GM18499 (cell line): ENCODE results near the gene FAM3D.

Source experiments
- ATAC-seq: cut with Tn5 transposase; IDR thresholded peaks from one replicate; pipeline ENCODE4 v1.9.1; 2021; ENCODE audit warnings: moderate number of reproducible peaks; ENCODE audit not compliant: insufficient read depth, unreplicated experiment

The FAM3D gene

GRCh38 chr3:58629629-58630028 is 36.9 kb downstream of the FAM3D start:
- ATAC-seq = no peak

GRCh38 chr3:58628823-58629562 is 37.6 kb downstream of the FAM3D start:
- no peak for ATAC-seq

- no peak for ATAC-seq
Measured at GRCh38 chr3:58627941-58628340, 38.6 kb downstream of the FAM3D start.

GRCh38 chr3:58627570-58627885 is 39.0 kb downstream of the FAM3D start:
- no peak for ATAC-seq

- ATAC-seq = no peak
Measured at GRCh38 chr3:58626841-58627569, 39.6 kb downstream of the FAM3D start.

- no peak for ATAC-seq
Measured at GRCh38 chr3:58625196-58625824, 41.3 kb downstream of the FAM3D start.

- no peak for ATAC-seq
Measured at GRCh38 chr3:58624550-58624949, 42.0 kb downstream of the FAM3D start.

- no peak for ATAC-seq
Measured at GRCh38 chr3:58623961-58624360, 42.6 kb downstream of the FAM3D start.

- ATAC-seq = no peak
Measured at GRCh38 chr3:58623478-58623877, 43.1 kb downstream of the FAM3D start.

GRCh38 chr3:58622892-58623291 is 43.7 kb downstream of the FAM3D start:
- no peak for ATAC-seq

- no peak for ATAC-seq
Measured at GRCh38 chr3:58622436-58622835, 44.1 kb downstream of the FAM3D start.

- ATAC-seq = no peak
Measured at GRCh38 chr3:58621086-58621830, 45.3 kb downstream of the FAM3D start.

- ATAC-seq = no peak
Measured at GRCh38 chr3:58620421-58620820, 46.2 kb downstream of the FAM3D start.

GRCh38 chr3:58617338-58617761 is 49.2 kb downstream of the FAM3D start:
- no peak for ATAC-seq

- no peak for ATAC-seq
Measured at GRCh38 chr3:58613236-58614132, 53.1 kb downstream of the FAM3D start.

GRCh38 chr3:58612830-58613229 is 53.7 kb downstream of the FAM3D start:
- no peak for ATAC-seq

- ATAC-seq = no peak
Measured at GRCh38 chr3:58609990-58610389, 56.6 kb downstream of the FAM3D start.

- ATAC-seq = no peak
Measured at GRCh38 chr3:58608648-58609047, 57.9 kb downstream of the FAM3D start.

- ATAC-seq = no peak
Measured at GRCh38 chr3:58607816-58608215, 58.8 kb downstream of the FAM3D start.

GRCh38 chr3:58606693-58607092 is 59.9 kb downstream of the FAM3D start:
- ATAC-seq = no peak
